Trophoblast cell (in vitro differentiated cells and primary cell): ENCODE measurements around the gene ACTR1A.

Experiments used
- DNase-seq, 2 donors: peaks; one replicate each; pipeline ENCODE4 v3.0.0-alpha.2; 2016
- H2AFZ ChIP-seq: 2 replicates; pipeline ENCODE4 v1.6.1; 2013; ENCODE audit warnings: low read length, moderate library complexity, mild to moderate bottlenecking; ENCODE audit not compliant: insufficient read depth, poor library complexity
- H2AK5ac ChIP-seq: 2 replicates; pipeline ENCODE4 v1.6.1; 2013; ENCODE audit warnings: mild to moderate bottlenecking, low read length
- H2BK120ac ChIP-seq: 2 replicates; pipeline ENCODE4 v1.6.1; 2013; ENCODE audit warnings: low read length, mild to moderate bottlenecking, moderate library complexity; ENCODE audit not compliant: insufficient read depth, poor library complexity
- H2BK12ac ChIP-seq: 2 replicates; pipeline ENCODE4 v1.6.1; 2013; ENCODE audit warnings: mild to moderate bottlenecking, low read length, moderate library complexity
- H2BK5ac ChIP-seq: 2 replicates; pipeline ENCODE4 v1.6.1; 2013; ENCODE audit warnings: low read length, low read depth, moderate library complexity, mild to moderate bottlenecking; ENCODE audit not compliant: poor library complexity
- H3K14ac ChIP-seq: 2 replicates; pipeline ENCODE4 v1.6.1; 2013; ENCODE audit warnings: mild to moderate bottlenecking, low read length
- H3K18ac ChIP-seq: 2 replicates; pipeline ENCODE4 v1.6.1; 2013; ENCODE audit warnings: mild to moderate bottlenecking, low read length
- H3K23ac ChIP-seq: 2 replicates; pipeline ENCODE4 v1.6.1; 2013; ENCODE audit warnings: low read length
- H3K27ac ChIP-seq: 2 replicates; pipeline ENCODE4 v1.5.1; 2013; ENCODE audit warnings: low read depth, mild to moderate bottlenecking, inconsistent platforms, low read length, moderate library complexity
- H3K27me3 ChIP-seq: 2 replicates; pipeline ENCODE4 v1.6.1; 2013; ENCODE audit warnings: inconsistent platforms, mild to moderate bottlenecking, low read length, moderate library complexity; ENCODE audit not compliant: insufficient read depth
- H3K36me3 ChIP-seq, 2 experiments: 1 replicate in 1 of 2; 2 replicates in 1 of 2; pipeline ENCODE4 v1.6.1; 2013; ENCODE audit warnings: low read length in 2 of 2, mild to moderate bottlenecking in 2 of 2, moderate library complexity in 1 of 2; ENCODE audit not compliant: insufficient read depth in 2 of 2, control insufficient read depth in 1 of 2
- H3K4ac ChIP-seq: 2 replicates; pipeline ENCODE4 v1.6.1; 2013; ENCODE audit warnings: low read depth, mild to moderate bottlenecking, low read length, moderate library complexity
- H3K4me1 ChIP-seq, 2 experiments: 1 replicate in 1 of 2; 2 replicates in 1 of 2; pipeline ENCODE4 v1.6.1; 2013; ENCODE audit warnings: low read length in 2 of 2, mild to moderate bottlenecking in 2 of 2, moderate library complexity in 1 of 2; ENCODE audit not compliant: insufficient read depth in 2 of 2, control insufficient read depth in 1 of 2
- H3K4me2 ChIP-seq: 2 replicates; pipeline ENCODE4 v1.6.1; 2013; ENCODE audit warnings: inconsistent platforms, mild to moderate bottlenecking, low read length, moderate library complexity
- H3K4me3 ChIP-seq: 2 replicates; pipeline ENCODE4 v1.5.1; 2013; ENCODE audit warnings: mild to moderate bottlenecking, low read depth, low read length, inconsistent platforms
- H3K79me1 ChIP-seq: one replicate; pipeline ENCODE4 v1.6.1; 2013; ENCODE audit warnings: low read length
- H3K79me2 ChIP-seq: 2 replicates; pipeline ENCODE4 v1.6.1; 2013; ENCODE audit warnings: low read length, mild to moderate bottlenecking; ENCODE audit not compliant: control insufficient read depth, insufficient read depth, poor library complexity
- H3K9ac ChIP-seq: 2 replicates; pipeline ENCODE4 v1.6.1; 2013; ENCODE audit warnings: mild to moderate bottlenecking, low read length
- H3K9me3 ChIP-seq: 2 replicates; pipeline ENCODE4 v1.6.1; 2013; ENCODE audit warnings: low read depth, mild to moderate bottlenecking, control low read depth, inconsistent platforms, low read length; ENCODE audit not compliant: insufficient read depth
- H4K12ac ChIP-seq: 2 replicates; pipeline ENCODE4 v1.6.1; 2013; ENCODE audit warnings: low read depth, mild to moderate bottlenecking, low read length, moderate library complexity
- H4K8ac ChIP-seq: 2 replicates; pipeline ENCODE4 v1.6.1; 2013; ENCODE audit warnings: low read depth, mild to moderate bottlenecking, low read length, moderate library complexity
- H4K91ac ChIP-seq: one replicate; pipeline ENCODE4 v1.6.1; 2013; ENCODE audit warnings: low read depth, mild to moderate bottlenecking, low read length, moderate library complexity
- WGBS: extraction: QIAGEN DNeasy Blood & Tissue Kit; methylation state at CpG from one replicate; pipeline ENCODE4 v1.1.7; 2013; ENCODE audit warnings: missing lambda C conversion rate; ENCODE audit not compliant: insufficient read length, insufficient coverage; ENCODE audit errors: extremely low coverage; 5-methylcytosine and 5-hydroxymethylcytosine counted together

Gene ACTR1A

GRCh38 chr10:102504179-102504975 lies 1.9 kb upstream of the ACTR1A start:
- peaks cover 13% of the 10 kb centered on the region for H3K79me1 ChIP-seq
- peaks cover 23% of the 10 kb centered on the region for H3K79me2 ChIP-seq
- H3K4me3 ChIP-seq, result peak overlapping the region; percentile 96
- peak overlapping the region; percentile 36 for H3K18ac ChIP-seq
- peak overlapping the region; percentile 76 for H3K4me2 ChIP-seq
- WGBS, result no CpG with 5 or more reads among the region's 47 CpGs
- peak overlapping the region; percentile 84 for H2BK120ac ChIP-seq
- H2AK5ac ChIP-seq, result peak overlapping the region; percentile 67
- H3K4me1 ChIP-seq, result peaks cover 3 to 8% of the 10 kb centered on the region in 2 experiments
- peak overlapping the region; percentile 8 for H2BK12ac ChIP-seq
- H3K9me3 ChIP-seq, result no peaks in the 10 kb centered on the region
- H4K12ac ChIP-seq, result peak overlapping the region; percentile 91
- H3K36me3 ChIP-seq, result peaks cover 4 to 14% of the 10 kb centered on the region in 2 experiments
- H2AFZ ChIP-seq, result peak overlapping the region; percentile 77
- peak; percentile 12 to 59 for DNase-seq
- H3K9ac ChIP-seq, result peak overlapping the region; percentile 74
- peak overlapping the region; percentile 40 for H3K27ac ChIP-seq
- no peaks in the 10 kb centered on the region for H3K27me3 ChIP-seq
- peak overlapping the region; percentile 66 for H3K4ac ChIP-seq
- peak overlapping the region; percentile 32 for H4K8ac ChIP-seq
- H3K23ac ChIP-seq, result no peak overlapping the region
- H3K14ac ChIP-seq, result peak overlapping the region; percentile 60
- H2BK5ac ChIP-seq, result peak overlapping the region; percentile 63
- peak overlapping the region; percentile 52 for H4K91ac ChIP-seq

- Histone ChIP-seq H3K4me2 (peak within 1 kb of the TSS; percentile 76), H3K36me3 (peaks cover 0 to 8% of the 10 kb centered on the region in 2 experiments), H3K4me1 (peaks cover 3 to 8% of the 10 kb centered on the region in 2 experiments), H3K9ac (peak within 1 kb of the TSS; percentile 74), H3K79me2 (peaks cover 23% of the 10 kb centered on the region), H4K8ac (peak within 1 kb of the TSS; percentile 32), H4K91ac (peak within 1 kb of the TSS; percentile 52), H2AK5ac (peak within 1 kb of the TSS; percentile 67), H3K23ac (no peak within 1 kb of the TSS), H2AFZ (peak within 1 kb of the TSS; percentile 77), H4K12ac (peak within 1 kb of the TSS; percentile 91), H3K4me3 (peak within 1 kb of the TSS; percentile 96), H3K18ac (peak within 1 kb of the TSS; percentile 36), H3K79me1 (peaks cover 13% of the 10 kb centered on the region), H3K27ac (peak within 1 kb of the TSS; percentile 40), H2BK5ac (peak within 1 kb of the TSS; percentile 63), H3K27me3 (no peaks in the 10 kb centered on the region), H3K4ac (peak within 1 kb of the TSS; percentile 66), H3K9me3 (no peaks in the 10 kb centered on the region), H3K14ac (peak within 1 kb of the TSS; percentile 60), H2BK120ac (peak within 1 kb of the TSS; percentile 84), H2BK12ac (peak within 1 kb of the TSS; percentile 8)
- DNase-seq, result peak; percentile 98 to 100
- no CpG with 5 or more reads among the region's 44 CpGs for WGBS
Measured at GRCh38 chr10:102503264-102504178, 1.0 kb upstream of the ACTR1A start, which contains the start of gene SUFU. Gene SUFU, plus strand, starts transcription at chr10:102503972. Its CDS starts 181 bp downstream, at chr10:102504153.

GRCh38 chr10:102502029-102502336 lies 529 bp downstream of the ACTR1A start:
- Histone ChIP-seq H3K36me3 (peaks cover 0 to 2% of the 10 kb centered on the region in 2 experiments), H2AK5ac (no peak overlapping the region), H3K23ac (no peak overlapping the region), H2BK12ac (no peak overlapping the region), H2BK120ac (no peak overlapping the region), H3K4me3 (peak overlapping the region; percentile 89), H2AFZ (no peak overlapping the region), H3K9ac (no peak overlapping the region), H3K4me1 (peaks cover 3 to 8% of the 10 kb centered on the region in 2 experiments), H3K27me3 (no peaks in the 10 kb centered on the region), H3K27ac (no peak overlapping the region), H3K79me2 (peaks cover 23% of the 10 kb centered on the region), H4K8ac (peak overlapping the region; percentile 80), H4K12ac (no peak overlapping the region), H3K9me3 (no peaks in the 10 kb centered on the region), H3K18ac (no peak overlapping the region), H3K4me2 (peak overlapping the region; percentile 78), H2BK5ac (no peak overlapping the region), H3K79me1 (peaks cover 13% of the 10 kb centered on the region), H4K91ac (peak overlapping the region; percentile 74), H3K4ac (no peak overlapping the region), H3K14ac (no peak overlapping the region)
- no CpG with 5 or more reads among the region's 19 CpGs for WGBS
- DNase-seq, result peak; percentile 99 to 100
